Measurements from ENCODE around the gene TBC1D14. TPM values are rescaled to one million over a fixed set of nuclear protein-coding genes. Genes with fewer than 3 reads are reported as not detected.
A peak's percentile ranks its signal among the peaks of the same experiment; 100 is the strongest.

TBC1D14 gene
- total and polyA plus RNA-seq, 2 of the 4 experiments (the other 2 are of a cell fraction): 31.7 to 40.7 TPM

DNA sequence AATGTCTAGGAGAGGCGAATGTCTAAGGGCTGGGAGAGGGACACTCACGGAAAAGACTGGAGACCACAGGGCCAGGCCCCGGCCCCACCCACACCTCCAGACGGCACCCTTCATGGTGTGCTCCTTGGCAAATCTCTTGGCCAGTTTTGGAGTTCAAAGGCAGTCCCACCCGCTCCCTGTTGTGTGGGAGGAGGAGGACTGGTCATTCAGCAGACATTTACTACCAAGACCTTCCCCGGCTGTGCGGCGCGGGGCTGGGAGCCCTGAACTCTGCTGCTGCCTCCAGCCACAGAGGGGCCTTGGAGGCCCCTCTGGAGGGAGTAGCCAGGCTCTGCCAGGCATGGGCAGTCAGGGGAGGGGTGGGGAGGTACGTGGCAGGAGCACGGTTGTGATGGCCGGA lies 8.7 kb upstream of the TBC1D14 start:
- TF ChIP-seq FOS (IDR thresholded peaks at IDR 0.05; ENCODE audit: low read depth, low read length): no peak
- TF ChIP-seq, protein P1, sequence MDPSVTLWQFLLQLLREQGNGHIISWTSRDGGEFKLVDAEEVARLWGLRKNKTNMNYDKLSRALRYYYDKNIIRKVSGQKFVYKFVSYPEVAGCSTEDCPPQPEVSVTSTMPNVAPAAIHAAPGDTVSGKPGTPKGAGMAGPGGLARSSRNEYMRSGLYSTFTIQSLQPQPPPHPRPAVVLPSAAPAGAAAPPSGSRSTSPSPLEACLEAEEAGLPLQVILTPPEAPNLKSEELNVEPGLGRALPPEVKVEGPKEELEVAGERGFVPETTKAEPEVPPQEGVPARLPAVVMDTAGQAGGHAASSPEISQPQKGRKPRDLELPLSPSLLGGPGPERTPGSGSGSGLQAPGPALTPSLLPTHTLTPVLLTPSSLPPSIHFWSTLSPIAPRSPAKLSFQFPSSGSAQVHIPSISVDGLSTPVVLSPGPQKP (IDR thresholded peaks at IDR 0.05; ENCODE audit: borderline replicate concordance, low read depth, low read length): no peak
- TF ChIP-seq MXI1 (IDR thresholded peaks at IDR 0.05; ENCODE audit: borderline replicate concordance, low read depth, low read length): no peak
- TF ChIP-seq RFX5 (IDR thresholded peaks at IDR 0.05; ENCODE audit: low read depth, low read length): no peak
- TF ChIP-seq MAFK (IDR thresholded peaks at IDR 0.05; ENCODE audit: low read depth, low read length): no peak
- no peak for TF ChIP-seq SMC3 (IDR thresholded peaks at IDR 0.05; ENCODE audit: low read depth, low read length)
- no peak for TF ChIP-seq NFE2L2 (IDR thresholded peaks at IDR 0.05; ENCODE audit: low read depth, low read length)
- no peak for TF ChIP-seq BHLHE40 (IDR thresholded peaks at IDR 0.05; ENCODE audit: low read depth, low read length)
- TF ChIP-seq, protein P2, sequence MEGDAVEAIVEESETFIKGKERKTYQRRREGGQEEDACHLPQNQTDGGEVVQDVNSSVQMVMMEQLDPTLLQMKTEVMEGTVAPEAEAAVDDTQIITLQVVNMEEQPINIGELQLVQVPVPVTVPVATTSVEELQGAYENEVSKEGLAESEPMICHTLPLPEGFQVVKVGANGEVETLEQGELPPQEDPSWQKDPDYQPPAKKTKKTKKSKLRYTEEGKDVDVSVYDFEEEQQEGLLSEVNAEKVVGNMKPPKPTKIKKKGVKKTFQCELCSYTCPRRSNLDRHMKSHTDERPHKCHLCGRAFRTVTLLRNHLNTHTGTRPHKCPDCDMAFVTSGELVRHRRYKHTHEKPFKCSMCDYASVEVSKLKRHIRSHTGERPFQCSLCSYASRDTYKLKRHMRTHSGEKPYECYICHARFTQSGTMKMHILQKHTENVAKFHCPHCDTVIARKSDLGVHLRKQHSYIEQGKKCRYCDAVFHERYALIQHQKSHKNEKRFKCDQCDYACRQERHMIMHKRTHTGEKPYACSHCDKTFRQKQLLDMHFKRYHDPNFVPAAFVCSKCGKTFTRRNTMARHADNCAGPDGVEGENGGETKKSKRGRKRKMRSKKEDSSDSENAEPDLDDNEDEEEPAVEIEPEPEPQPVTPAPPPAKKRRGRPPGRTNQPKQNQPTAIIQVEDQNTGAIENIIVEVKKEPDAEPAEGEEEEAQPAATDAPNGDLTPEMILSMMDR (conservative IDR thresholded peaks at IDR 0.05; ENCODE audit: low read depth, low read length): no peak
- no peak for TF ChIP-seq POLR2A (IDR thresholded peaks at IDR 0.05; ENCODE audit: low read depth, low read length)
- no peak for TF ChIP-seq RAD21 (IDR thresholded peaks at IDR 0.05; ENCODE audit: low read length)
- no peak for TF ChIP-seq MAZ (IDR thresholded peaks at IDR 0.05; ENCODE audit: borderline replicate concordance, low read depth, low read length)
- TF ChIP-seq, protein P3, sequence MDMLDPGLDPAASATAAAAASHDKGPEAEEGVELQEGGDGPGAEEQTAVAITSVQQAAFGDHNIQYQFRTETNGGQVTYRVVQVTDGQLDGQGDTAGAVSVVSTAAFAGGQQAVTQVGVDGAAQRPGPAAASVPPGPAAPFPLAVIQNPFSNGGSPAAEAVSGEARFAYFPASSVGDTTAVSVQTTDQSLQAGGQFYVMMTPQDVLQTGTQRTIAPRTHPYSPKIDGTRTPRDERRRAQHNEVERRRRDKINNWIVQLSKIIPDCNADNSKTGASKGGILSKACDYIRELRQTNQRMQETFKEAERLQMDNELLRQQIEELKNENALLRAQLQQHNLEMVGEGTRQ (IDR thresholded peaks at IDR 0.05; ENCODE audit: low read depth, low read length): no peak
- no peak for TF ChIP-seq CHD1 (IDR thresholded peaks at IDR 0.05; ENCODE audit: low read depth, low read length)
- TF ChIP-seq RCOR1 (IDR thresholded peaks at IDR 0.05; ENCODE audit: insufficient replicate concordance, low read length): no peak
- ChIA-PET POLR2A (ENCODE audit: unreplicated experiment) (no interaction called here), CTCF (no interaction called here)
- H3K4me3 ChIP-seq (ENCODE audit: insufficient read depth, low read depth, low read length): no peak overlapping the region
- H3K4me2 ChIP-seq (ENCODE audit: low read depth, low read length): no peak overlapping the region
- no peak overlapping the region for H2BK15ac ChIP-seq (ENCODE audit: low read depth, low read length)
- no TSS peak for BruUV-seq (replicated peaks)
- no peak; the same call in 1 of the 2 replicates for ATAC-seq (ENCODE audit: low read depth)
- H3K56ac ChIP-seq (ENCODE audit: extremely low read depth, insufficient read depth, low read length): no peak overlapping the region
- no peak overlapping the region for H3K14ac ChIP-seq (replicated peaks; ENCODE audit: low read depth, low read length)
- H2BK120ac ChIP-seq (ENCODE audit: low read depth, low read length): no peak overlapping the region
- dilution Hi-C loops (cut with HindIII; ENCODE audit: low sequenced_read_pairs, unreplicated experiment): no loop called here
- H3K79me1 ChIP-seq (ENCODE audit: low read depth in 1 of 2, low read length in 2 of 2): no peaks in the 10 kb centered on the region
- no peak overlapping the region for H3K23ac ChIP-seq (ENCODE audit: low read depth, low read length)
- H4K91ac ChIP-seq (ENCODE audit: insufficient read depth, low read depth, low read length): no peak overlapping the region
- DNase-seq: no peak
- H3K27ac ChIP-seq (ENCODE audit: insufficient read depth, low read length): no peak overlapping the region
- no peak overlapping the region for H2AK9ac ChIP-seq (replicated peaks; ENCODE audit: low read depth, low read length, poor library complexity)
- 83% methylated on average over 3 of the region's 12 CpGs; no CpG with 5 or more reads in 1 of the 2 experiments for WGBS, 2 experiments (ENCODE audit: extremely low coverage in 2 of 2, insufficient read length in 1 of 2)
- no peaks in the 10 kb centered on the region for H3K27me3 ChIP-seq (ENCODE audit: control insufficient read depth, insufficient read depth, low read length)
- H3K9ac ChIP-seq (ENCODE audit: low read depth, low read length): no peak overlapping the region
- H3K4ac ChIP-seq (ENCODE audit: low read depth, low read length): no peak overlapping the region
- H4K8ac ChIP-seq (ENCODE audit: low read depth in 2 of 2, low read length in 2 of 2): no peak overlapping the region
- H2BK5ac ChIP-seq (ENCODE audit: low read depth, low read length, poor library complexity, severe bottlenecking): no peak overlapping the region
- H4K5ac ChIP-seq (ENCODE audit: low read depth, low read length): no peak overlapping the region
- H2BK20ac ChIP-seq (ENCODE audit: low read depth, low read length): no peak overlapping the region
- H3K9me1 ChIP-seq (ENCODE audit: insufficient read depth, low read length): 0 out of 2 replicates have a peak, but pooled peaks cover 3% of the 10 kb centered on the region
- H3K9me3 ChIP-seq (ENCODE audit: control insufficient read depth, insufficient read depth, low read length): no peaks in the 10 kb centered on the region
- H2AK5ac ChIP-seq (ENCODE audit: low read depth, low read length): no peak overlapping the region
- H3K4me1 ChIP-seq (ENCODE audit: control insufficient read depth, insufficient read depth, low read length): peaks cover 3% of the 10 kb centered on the region; the same call in 1 of the 2 replicates
- H4K20me1 ChIP-seq (ENCODE audit: insufficient read depth, low read length): no peaks in the 10 kb centered on the region
- peak overlapping the region; percentile 11 for H2AFZ ChIP-seq (replicated peaks; ENCODE audit: low read length, poor library complexity)
- no peak overlapping the region for H3K18ac ChIP-seq (ENCODE audit: low read depth, low read length)
- H3K36me3 ChIP-seq (ENCODE audit: control insufficient read depth, insufficient read depth, low read length): no peaks in the 10 kb centered on the region
- intact Hi-C loops (cut with micrococcal nuclease): no loop called here
- in situ Hi-C loops (cut with MboI; ENCODE audit: low sequenced_read_pairs): no loop called here
